ENCODE measurements around the gene DAD1.
"Not testable (repeated sequence)": the region's sequence is repeated elsewhere in the genome, so short reads cannot be mapped to it uniquely, and the experiment has no call there.

Gene DAD1

GRCh38 chr14:22626590-22626989, 37.6 kb upstream of the DAD1 start:
- no peak for DNase-seq (ENCODE audit: low read depth)
- no peak for TF ChIP-seq CTCF (IDR thresholded peaks at IDR 0.05; ENCODE audit: low read depth, low read length, missing control alignments)
- no peak overlapping the region for H3K4me3 ChIP-seq (ENCODE audit: low read depth, low read length)

GRCh38 chr14:22623047-22623446, 34.0 kb upstream of the DAD1 start:
- no peak for DNase-seq (ENCODE audit: low read depth)
- H3K4me3 ChIP-seq (ENCODE audit: low read depth, low read length), result no peak overlapping the region
- no peak for TF ChIP-seq CTCF (IDR thresholded peaks at IDR 0.05; ENCODE audit: low read depth, low read length, missing control alignments)

GRCh38 chr14:22622255-22622654, 33.2 kb upstream of the DAD1 start:
- no peak for DNase-seq (ENCODE audit: low read depth)
- no peak overlapping the region for H3K4me3 ChIP-seq (ENCODE audit: low read depth, low read length)
- no peak for TF ChIP-seq CTCF (IDR thresholded peaks at IDR 0.05; ENCODE audit: low read depth, low read length, missing control alignments)

- H3K4me3 ChIP-seq (ENCODE audit: low read depth, low read length); DNase-seq (ENCODE audit: low read depth): not testable (repeated sequence)
These were observed 26.7 kb upstream of the DAD1 start for GRCh38 chr14:22615765-22616164.

- peak; percentile 34 for DNase-seq (ENCODE audit: low read depth)
- no peak overlapping the region for H3K4me3 ChIP-seq (ENCODE audit: low read depth, low read length)
- no peak for TF ChIP-seq CTCF (IDR thresholded peaks at IDR 0.05; ENCODE audit: low read depth, low read length, missing control alignments)
These were observed 25.3 kb upstream of the DAD1 start for GRCh38 chr14:22614240-22614799.

- DNase-seq (ENCODE audit: low read depth), result no peak
- no peak overlapping the region for H3K4me3 ChIP-seq (ENCODE audit: low read depth, low read length)
- TF ChIP-seq CTCF (IDR thresholded peaks at IDR 0.05; ENCODE audit: low read depth, low read length, missing control alignments), result no peak
These were observed 24.8 kb upstream of the DAD1 start for GRCh38 chr14:22613736-22614239.

- no peak overlapping the region for H3K4me3 ChIP-seq (ENCODE audit: low read depth, low read length)
- DNase-seq (ENCODE audit: low read depth), result no peak
- TF ChIP-seq CTCF (IDR thresholded peaks at IDR 0.05; ENCODE audit: low read depth, low read length, missing control alignments), result no peak
These were observed 24.2 kb upstream of the DAD1 start for GRCh38 chr14:22613106-22613695.

Data from GM12864 (cell line).